DMS79 (cell line): Measurements from ENCODE around the gene PRRX2.
"Not testable (repeated sequence)": the region's sequence is repeated elsewhere in the genome, so short reads cannot be mapped to it uniquely, and the experiment has no call there.

Source experiments
- DNase-seq: peaks from one replicate; lab custom pipeline; 2025; lab: John Stamatoyannopoulos, UW

The PRRX2 gene

GRCh38 chr9:129665389-129665775 is at the start of gene PRRX2:
PRRX2 (plus strand) TSS chr9:129665647; CDS start chr9:129665868, 221 bp downstream.
- no peak for DNase-seq

- no peak for DNase-seq
Measured at GRCh38 chr9:129617167-129617566, 48.3 kb upstream of the PRRX2 start.

- no peak for DNase-seq
Measured at GRCh38 chr9:129619787-129620668, 45.4 kb upstream of the PRRX2 start.

- no peak for DNase-seq
Measured at GRCh38 chr9:129620669-129621295, 44.7 kb upstream of the PRRX2 start, which contains the start of gene C9orf50. C9orf50 (minus strand) TSS chr9:129621101; CDS start chr9:129620574, 527 bp downstream.

GRCh38 chr9:129623331-129623730 is 42.1 kb upstream of the PRRX2 start:
- no peak for DNase-seq

GRCh38 chr9:129624168-129624759 is 41.2 kb upstream of the PRRX2 start:
- DNase-seq = no peak

GRCh38 chr9:129624947-129625346 is 40.5 kb upstream of the PRRX2 start:
- DNase-seq = no peak

- DNase-seq = peak; percentile 24
Measured at GRCh38 chr9:129626079-129626624, 39.3 kb upstream of the PRRX2 start, which contains the start of gene NTMT1. NTMT1 (plus strand) TSS chr9:129626163; CDS start chr9:129632704, 6,541 bp downstream.

- no peak for DNase-seq
Measured at GRCh38 chr9:129626625-129627284, 38.7 kb upstream of the PRRX2 start.

GRCh38 chr9:129627556-129628440 is 37.6 kb upstream of the PRRX2 start:
- DNase-seq = no peak

GRCh38 chr9:129628709-129629108 is 36.7 kb upstream of the PRRX2 start:
- DNase-seq = no peak

GRCh38 chr9:129629251-129629820 is 36.1 kb upstream of the PRRX2 start:
- DNase-seq = no peak

- DNase-seq = no peak
Measured at GRCh38 chr9:129630967-129631673, 34.3 kb upstream of the PRRX2 start.

GRCh38 chr9:129631674-129632129 is 33.7 kb upstream of the PRRX2 start:
- no peak for DNase-seq

GRCh38 chr9:129632460-129632859 is 33.0 kb upstream of the PRRX2 start:
- no peak for DNase-seq

GRCh38 chr9:129633207-129633606 is 32.2 kb upstream of the PRRX2 start:
- DNase-seq = no peak

GRCh38 chr9:129633848-129634247 is 31.6 kb upstream of the PRRX2 start:
- DNase-seq = no peak

- no peak for DNase-seq
Measured at GRCh38 chr9:129635099-129636065, 30.1 kb upstream of the PRRX2 start.

GRCh38 chr9:129636343-129636742 is 29.1 kb upstream of the PRRX2 start:
- not testable (repeated sequence) for DNase-seq
